ENCODE results near the gene TSC22D4. TPM values are rescaled to one million over a fixed set of nuclear protein-coding genes. Genes with fewer than 3 reads are reported as not detected.

TSC22D4 gene
- total and polyA plus RNA-seq, 9 of the 15 experiments (the other 6 are each of a cell fraction or from before 2014, with no cell fraction given) = 0.37 to 107 (median 28.7) TPM

DNA sequence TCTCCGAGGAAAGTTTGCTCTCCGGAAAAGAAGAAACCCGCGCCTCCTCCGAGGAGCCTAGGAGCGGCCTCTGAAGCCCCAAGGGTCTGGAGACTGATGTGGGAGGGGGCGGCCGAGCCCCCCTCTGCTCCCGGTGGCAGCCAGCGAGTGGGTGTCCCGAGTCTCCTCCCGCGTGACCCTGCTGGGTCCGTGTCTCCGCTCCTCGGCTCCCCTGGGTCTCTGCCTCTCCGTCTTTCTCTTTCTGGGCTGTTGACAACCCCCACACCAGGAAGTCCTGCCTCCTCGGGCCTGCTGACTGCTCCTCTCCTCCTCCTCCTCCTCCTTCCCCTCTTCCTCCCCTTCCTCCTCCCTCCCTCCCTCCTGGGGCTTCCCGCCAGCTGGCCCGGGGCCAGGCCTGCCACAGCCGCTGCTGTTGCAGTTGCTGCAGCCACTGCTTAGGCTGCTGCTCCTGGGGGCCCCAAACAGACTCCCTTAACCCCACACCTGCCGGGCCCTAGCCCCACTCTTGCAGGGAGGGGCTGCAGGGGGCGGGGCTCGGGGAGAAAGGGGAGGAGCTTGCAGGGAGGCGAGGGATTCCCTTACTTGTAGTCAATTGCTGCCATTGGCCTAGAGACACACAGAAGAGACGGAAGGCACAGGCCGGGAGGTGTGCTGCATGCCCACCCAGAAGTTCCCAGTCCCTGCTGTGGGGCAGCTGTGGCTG, at the start of gene TSC22D4 (continued):
- TF ChIP-seq ILF3 (IDR thresholded peaks at IDR 0.05; ENCODE audit: borderline replicate concordance) (no peak), CBX2 (IDR thresholded peaks at IDR 0.05; ENCODE audit: insufficient read depth, low read length, poor library complexity, severe bottlenecking) (no peak), SRF (CRISPR knock-in tag; IDR thresholded peaks at IDR 0.05) (peak in 1 of 2 experiments; percentile 84; a peak in 2 of 4 replicates), ZNF140 (CRISPR knock-in tag; IDR thresholded peaks at IDR 0.05) (no peak), PRMT5 (CRISPR knock-in tag; IDR thresholded peaks at IDR 0.05) (no peak), ZC3H11A (IDR thresholded peaks at IDR 0.05; ENCODE audit: low read depth, low read length) (no peak), ZNF551 (CRISPR knock-in tag; IDR thresholded peaks at IDR 0.05) (no peak), FOXP4 (CRISPR knock-in tag; IDR thresholded peaks at IDR 0.05; ENCODE audit: borderline replicate concordance) (no peak; the same call in 1 of the 2 replicates), MED1 (CRISPR knock-in tag; IDR thresholded peaks at IDR 0.05; ENCODE audit: borderline replicate concordance) (no peak), ZZZ3 (IDR thresholded peaks at IDR 0.05) (no peak), ATF3 (IDR thresholded peaks at IDR 0.05) (no peak), ATF3 (CRISPR knock-in tag; conservative IDR thresholded peaks at IDR 0.05) (no peak), ZBTB9 (CRISPR knock-in tag; IDR thresholded peaks at IDR 0.05) (no peak), MEF2D (tag; conservative IDR thresholded peaks at IDR 0.05; ENCODE audit: low read depth) (no peak), SP1 (CRISPR knock-in tag; IDR thresholded peaks at IDR 0.05) (peak; percentile 85), TCF7 (IDR thresholded peaks at IDR 0.05; ENCODE audit: borderline replicate concordance) (peak; percentile 51; the same call in 1 of the 2 replicates), BRD4 (IDR thresholded peaks at IDR 0.05) (0 out of 2 replicates have a peak, but pooled peaks have one; percentile 47), ZNF668 (CRISPR knock-in tag; IDR thresholded peaks at IDR 0.05) (no peak), NCOA6 (IDR thresholded peaks at IDR 0.05) (no peak)
- TF ChIP-seq, protein P1, sequence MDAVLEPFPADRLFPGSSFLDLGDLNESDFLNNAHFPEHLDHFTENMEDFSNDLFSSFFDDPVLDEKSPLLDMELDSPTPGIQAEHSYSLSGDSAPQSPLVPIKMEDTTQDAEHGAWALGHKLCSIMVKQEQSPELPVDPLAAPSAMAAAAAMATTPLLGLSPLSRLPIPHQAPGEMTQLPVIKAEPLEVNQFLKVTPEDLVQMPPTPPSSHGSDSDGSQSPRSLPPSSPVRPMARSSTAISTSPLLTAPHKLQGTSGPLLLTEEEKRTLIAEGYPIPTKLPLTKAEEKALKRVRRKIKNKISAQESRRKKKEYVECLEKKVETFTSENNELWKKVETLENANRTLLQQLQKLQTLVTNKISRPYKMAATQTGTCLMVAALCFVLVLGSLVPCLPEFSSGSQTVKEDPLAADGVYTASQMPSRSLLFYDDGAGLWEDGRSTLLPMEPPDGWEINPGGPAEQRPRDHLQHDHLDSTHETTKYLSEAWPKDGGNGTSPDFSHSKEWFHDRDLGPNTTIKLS (IDR thresholded peaks at IDR 0.05; ENCODE audit: borderline replicate concordance, low read depth) = no peak
- TF ChIP-seq, protein P2, sequence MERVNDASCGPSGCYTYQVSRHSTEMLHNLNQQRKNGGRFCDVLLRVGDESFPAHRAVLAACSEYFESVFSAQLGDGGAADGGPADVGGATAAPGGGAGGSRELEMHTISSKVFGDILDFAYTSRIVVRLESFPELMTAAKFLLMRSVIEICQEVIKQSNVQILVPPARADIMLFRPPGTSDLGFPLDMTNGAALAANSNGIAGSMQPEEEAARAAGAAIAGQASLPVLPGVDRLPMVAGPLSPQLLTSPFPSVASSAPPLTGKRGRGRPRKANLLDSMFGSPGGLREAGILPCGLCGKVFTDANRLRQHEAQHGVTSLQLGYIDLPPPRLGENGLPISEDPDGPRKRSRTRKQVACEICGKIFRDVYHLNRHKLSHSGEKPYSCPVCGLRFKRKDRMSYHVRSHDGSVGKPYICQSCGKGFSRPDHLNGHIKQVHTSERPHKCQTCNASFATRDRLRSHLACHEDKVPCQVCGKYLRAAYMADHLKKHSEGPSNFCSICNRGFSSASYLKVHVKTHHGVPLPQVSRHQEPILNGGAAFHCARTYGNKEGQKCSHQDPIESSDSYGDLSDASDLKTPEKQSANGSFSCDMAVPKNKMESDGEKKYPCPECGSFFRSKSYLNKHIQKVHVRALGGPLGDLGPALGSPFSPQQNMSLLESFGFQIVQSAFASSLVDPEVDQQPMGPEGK (CRISPR knock-in tag; IDR thresholded peaks at IDR 0.05; ENCODE audit: borderline replicate concordance) = no peak

Measured in K562 (cell line).